Measurements from ENCODE around the gene CXXC1.
"Not testable (repeated sequence)": the region's sequence is repeated elsewhere in the genome, so short reads cannot be mapped to it uniquely, and the experiment has no call there.

CXXC1 gene

DNA sequence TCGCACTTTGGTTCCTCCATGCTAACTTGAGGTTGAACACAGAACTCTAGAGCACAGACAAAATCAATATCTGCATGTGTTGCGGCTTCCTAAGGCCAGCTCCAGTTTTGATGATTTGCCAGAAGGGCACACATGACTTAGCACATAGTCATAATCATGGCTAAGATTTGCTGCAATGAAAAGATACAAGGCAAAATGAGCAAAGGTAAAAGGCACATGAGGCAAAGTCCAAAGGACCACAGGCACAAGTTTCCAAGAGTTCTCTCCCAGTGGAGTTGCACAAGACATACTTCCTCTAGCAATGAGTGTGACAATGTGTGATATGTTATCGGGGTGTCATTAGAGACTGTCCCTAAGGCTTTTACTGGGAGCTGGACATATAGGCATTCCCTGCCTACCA, 24.2 kb upstream of the CXXC1 start:
- Histone ChIP-seq H3K9ac (ENCODE audit: low read length) (no peak overlapping the region), H3K27ac (ENCODE audit: low read depth, low read length) (no peak overlapping the region), H3K4me3 (ENCODE audit: low read depth in 1 of 2, low read length in 2 of 2) (no peak overlapping the region), H3K36me3 (ENCODE audit: insufficient read depth, low read length) (no peaks in the 10 kb centered on the region), H3K27me3 (ENCODE audit: control insufficient read depth in 1 of 2, insufficient read depth in 2 of 2, low read length in 2 of 2) (peaks cover 0 to 6% of the 10 kb centered on the region in 2 donors), H3K4me1 (ENCODE audit: insufficient read depth, low read length) (peaks cover 6% of the 10 kb centered on the region), H3K9me3 (ENCODE audit: low read length) (no peaks in the 10 kb centered on the region)

- H3K4me1 ChIP-seq (ENCODE audit: insufficient read depth, low read length): peaks cover 6% of the 10 kb centered on the region
- H3K27me3 ChIP-seq (ENCODE audit: control insufficient read depth in 1 of 2, insufficient read depth in 2 of 2, low read length in 2 of 2): no peaks in the 10 kb centered on the region
- no peak overlapping the region for H3K9ac ChIP-seq (ENCODE audit: low read length)
- no peak overlapping the region for H3K4me3 ChIP-seq (ENCODE audit: low read depth in 1 of 2, low read length in 2 of 2)
- no peaks in the 10 kb centered on the region for H3K36me3 ChIP-seq (ENCODE audit: insufficient read depth, low read length)
- no peaks in the 10 kb centered on the region for H3K9me3 ChIP-seq (ENCODE audit: low read length)
- H3K27ac ChIP-seq (ENCODE audit: low read depth, low read length): no peak overlapping the region
These were observed 22.6 kb upstream of the CXXC1 start for GRCh38 chr18:50310080-50310479.

GRCh38 chr18:50308851-50309250, 21.4 kb upstream of the CXXC1 start:
- H3K9me3 ChIP-seq (ENCODE audit: low read length); H3K27ac ChIP-seq (ENCODE audit: low read depth, low read length); H3K36me3 ChIP-seq (ENCODE audit: insufficient read depth, low read length); H3K9ac ChIP-seq (ENCODE audit: low read length); H3K4me1 ChIP-seq (ENCODE audit: insufficient read depth, low read length); H3K27me3 ChIP-seq (ENCODE audit: control insufficient read depth in 1 of 2, insufficient read depth in 2 of 2, low read length in 2 of 2); H3K4me3 ChIP-seq (ENCODE audit: low read depth in 1 of 2, low read length in 2 of 2): not testable (repeated sequence)

DNA sequence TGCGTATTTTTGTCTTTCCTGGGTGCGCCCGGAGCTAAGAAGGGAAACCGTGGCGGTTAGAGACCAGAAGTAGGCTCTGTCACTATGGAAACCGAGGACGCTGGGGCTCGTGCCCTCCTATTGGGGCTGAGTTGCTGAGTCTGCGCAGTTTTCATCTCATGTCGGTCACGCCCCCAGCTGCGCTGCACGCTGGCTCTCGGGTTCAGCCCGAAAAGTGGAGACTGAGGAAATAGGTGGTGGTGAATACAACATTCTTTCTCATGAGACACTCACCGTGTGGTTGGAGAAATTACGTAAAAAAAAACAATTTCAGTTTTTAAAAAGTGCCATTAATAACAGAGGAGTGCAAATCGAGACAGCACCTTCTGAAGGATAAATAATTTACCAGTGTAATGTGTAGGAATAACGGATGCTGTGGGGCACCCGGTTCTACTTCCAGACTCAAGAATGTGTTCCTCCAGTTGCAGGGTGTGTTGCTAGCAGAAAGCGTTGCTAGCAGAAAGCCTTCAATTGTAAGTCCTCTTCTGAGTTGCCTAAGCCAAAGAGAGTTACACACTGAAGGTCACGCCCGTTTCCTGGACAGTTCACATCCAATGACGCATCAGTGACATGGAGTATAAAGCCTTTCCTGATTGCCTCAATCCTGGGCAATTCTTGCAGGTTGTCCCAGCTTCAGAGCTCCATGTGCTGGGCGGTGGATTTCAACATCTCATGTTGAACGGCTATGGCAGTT, 20.4 kb upstream of the CXXC1 start:
- no peak overlapping the region for H3K9ac ChIP-seq (ENCODE audit: low read length)
- peak overlapping the region; percentile 37 to 61 for H3K4me3 ChIP-seq (ENCODE audit: low read depth in 1 of 2, low read length in 2 of 2)
- H3K4me1 ChIP-seq (ENCODE audit: insufficient read depth, low read length): peaks cover 6% of the 10 kb centered on the region
- no peaks in the 10 kb centered on the region for H3K36me3 ChIP-seq (ENCODE audit: insufficient read depth, low read length)
- no peak overlapping the region for H3K27ac ChIP-seq (ENCODE audit: low read depth, low read length)
- no peaks in the 10 kb centered on the region for H3K27me3 ChIP-seq (ENCODE audit: control insufficient read depth in 1 of 2, insufficient read depth in 2 of 2, low read length in 2 of 2)
- no peaks in the 10 kb centered on the region for H3K9me3 ChIP-seq (ENCODE audit: low read length)

DNA sequence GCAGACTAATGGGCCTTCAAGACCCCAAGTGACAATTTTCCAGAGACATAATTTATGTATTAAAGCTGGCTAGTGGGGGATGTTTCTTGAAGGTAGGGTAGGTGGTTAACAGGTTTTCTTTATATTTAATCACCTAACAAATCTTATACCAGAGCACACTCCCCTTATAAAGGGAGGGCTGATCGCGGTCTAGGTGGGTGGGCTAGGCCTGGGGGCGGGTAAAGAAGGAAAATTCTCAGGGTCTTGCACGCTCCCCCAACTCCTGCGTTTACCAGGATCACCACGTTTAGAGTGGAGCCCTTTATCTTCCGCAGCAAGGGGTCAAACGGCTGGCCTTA, 19.9 kb upstream of the CXXC1 start:
- Histone ChIP-seq H3K9ac (ENCODE audit: low read length) (no peak overlapping the region), H3K4me3 (ENCODE audit: low read depth in 1 of 2, low read length in 2 of 2) (peak overlapping the region; percentile 37 to 61), H3K9me3 (ENCODE audit: low read length) (no peaks in the 10 kb centered on the region), H3K27me3 (ENCODE audit: control insufficient read depth in 1 of 2, insufficient read depth in 2 of 2, low read length in 2 of 2) (no peaks in the 10 kb centered on the region), H3K4me1 (ENCODE audit: insufficient read depth, low read length) (peaks cover 6% of the 10 kb centered on the region), H3K36me3 (ENCODE audit: insufficient read depth, low read length) (no peaks in the 10 kb centered on the region), H3K27ac (ENCODE audit: low read depth, low read length) (no peak overlapping the region)

DNA sequence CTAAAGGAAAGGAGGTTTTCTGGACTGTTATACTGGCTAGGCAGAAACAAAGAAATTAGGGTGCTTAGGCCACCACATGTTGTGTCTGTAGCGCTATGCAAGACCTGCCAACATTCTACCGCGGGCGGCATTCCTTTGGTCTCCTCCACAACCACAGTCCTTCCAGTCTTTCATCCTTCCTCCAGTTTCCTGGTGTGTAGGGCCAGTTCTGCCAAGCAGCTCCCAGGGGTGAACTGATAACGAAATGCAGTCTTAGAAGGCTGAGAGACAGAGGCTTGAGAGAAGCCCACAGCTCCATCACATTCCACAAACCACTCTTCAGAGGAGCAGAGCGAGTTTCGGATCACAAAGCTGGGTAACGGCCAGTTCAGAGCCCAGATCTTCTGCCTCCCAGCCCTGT, 19.5 kb upstream of the CXXC1 start:
- no peak overlapping the region for H3K9ac ChIP-seq (ENCODE audit: low read length)
- no peaks in the 10 kb centered on the region for H3K36me3 ChIP-seq (ENCODE audit: insufficient read depth, low read length)
- H3K4me1 ChIP-seq (ENCODE audit: insufficient read depth, low read length): peaks cover 6% of the 10 kb centered on the region
- H3K27me3 ChIP-seq (ENCODE audit: control insufficient read depth in 1 of 2, insufficient read depth in 2 of 2, low read length in 2 of 2): no peaks in the 10 kb centered on the region
- H3K4me3 ChIP-seq (ENCODE audit: low read depth in 1 of 2, low read length in 2 of 2): peak overlapping the region in 1 of 2 donors; percentile 61
- no peaks in the 10 kb centered on the region for H3K9me3 ChIP-seq (ENCODE audit: low read length)
- H3K27ac ChIP-seq (ENCODE audit: low read depth, low read length): no peak overlapping the region

DNA sequence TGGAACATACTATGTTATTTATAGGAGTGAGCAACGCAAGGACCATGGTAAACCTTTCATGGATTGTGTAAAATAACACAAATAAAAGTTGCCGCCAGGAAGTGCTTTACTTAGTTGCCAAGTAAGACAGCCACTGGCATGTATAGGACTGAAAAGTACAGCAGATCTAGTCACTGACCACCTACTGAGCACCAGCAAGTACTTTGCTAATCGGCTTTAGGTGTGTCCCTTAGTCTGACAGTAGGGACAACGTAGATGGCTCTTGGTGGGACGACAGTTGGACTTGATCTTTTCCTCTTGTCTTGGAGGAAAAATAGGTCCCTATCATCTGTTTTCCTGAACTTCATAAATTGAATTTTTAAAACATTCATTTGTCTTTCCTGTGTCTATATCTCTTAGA, 13.6 kb upstream of the CXXC1 start:
- Histone ChIP-seq H3K27ac (ENCODE audit: low read depth, low read length) (no peak overlapping the region), H3K4me1 (ENCODE audit: insufficient read depth, low read length) (no peaks in the 10 kb centered on the region), H3K27me3 (ENCODE audit: control insufficient read depth in 1 of 2, insufficient read depth in 2 of 2, low read length in 2 of 2) (peaks cover 0 to 10% of the 10 kb centered on the region in 2 donors), H3K4me3 (ENCODE audit: low read depth in 1 of 2, low read length in 2 of 2) (no peak overlapping the region), H3K9me3 (ENCODE audit: low read length) (no peaks in the 10 kb centered on the region), H3K9ac (ENCODE audit: low read length) (no peak overlapping the region), H3K36me3 (ENCODE audit: insufficient read depth, low read length) (no peaks in the 10 kb centered on the region)

GRCh38 chr18:50299626-50300388, 12.3 kb upstream of the CXXC1 start:
- Histone ChIP-seq H3K27me3 (ENCODE audit: control insufficient read depth in 1 of 2, insufficient read depth in 2 of 2, low read length in 2 of 2) (peaks cover 0 to 10% of the 10 kb centered on the region in 2 donors), H3K27ac (ENCODE audit: low read depth, low read length) (no peak overlapping the region), H3K9me3 (ENCODE audit: low read length) (no peaks in the 10 kb centered on the region), H3K9ac (ENCODE audit: low read length) (no peak overlapping the region), H3K4me3 (ENCODE audit: low read depth in 1 of 2, low read length in 2 of 2) (no peak overlapping the region), H3K4me1 (ENCODE audit: insufficient read depth, low read length) (no peaks in the 10 kb centered on the region), H3K36me3 (ENCODE audit: insufficient read depth, low read length) (no peaks in the 10 kb centered on the region)

DNA sequence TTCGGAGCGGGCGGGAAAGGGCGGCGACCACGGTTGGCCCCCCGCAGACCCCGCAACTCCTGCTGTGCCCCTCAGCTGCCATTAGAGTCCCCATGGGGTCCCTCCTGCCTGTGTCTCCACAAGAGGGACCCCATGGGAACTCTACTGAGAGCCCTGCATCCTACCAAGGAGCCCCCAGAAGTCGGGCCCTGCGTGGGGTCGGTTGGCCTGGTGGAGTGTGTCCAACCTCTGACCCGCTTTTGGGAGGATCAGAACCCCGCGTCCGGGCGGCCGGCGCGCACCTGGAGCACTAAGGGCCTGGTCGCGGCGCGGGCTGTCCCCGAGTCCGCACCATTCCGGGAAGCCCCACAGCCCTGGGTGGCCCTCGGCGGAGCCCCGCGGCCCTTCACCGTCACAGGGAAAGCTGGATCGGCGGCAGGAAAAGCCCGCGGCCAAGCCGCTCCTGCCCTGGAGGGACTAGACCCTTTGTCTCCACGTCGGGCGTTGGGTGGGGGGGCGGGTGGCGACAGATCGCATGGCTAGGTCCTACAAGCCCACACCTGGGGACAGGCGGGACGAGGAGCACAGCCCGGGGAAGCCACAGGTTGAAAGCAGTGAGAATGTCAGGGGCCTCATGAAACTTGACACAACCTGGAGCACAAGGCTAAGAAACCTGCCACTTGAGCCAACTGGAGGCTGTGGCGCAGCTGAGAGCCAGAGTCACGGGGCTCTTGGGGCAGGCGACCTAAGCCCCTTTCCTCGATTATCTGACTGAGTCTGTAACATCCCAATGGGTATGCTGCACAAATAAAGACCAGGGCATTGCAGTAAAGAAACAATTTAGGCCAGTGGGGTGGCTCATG, 11.2 kb upstream of the CXXC1 start:
- H3K9ac ChIP-seq (ENCODE audit: low read length): no peak overlapping the region
- no peaks in the 10 kb centered on the region for H3K36me3 ChIP-seq (ENCODE audit: insufficient read depth, low read length)
- H3K4me3 ChIP-seq (ENCODE audit: low read depth in 1 of 2, low read length in 2 of 2): peak overlapping the region in 1 of 2 donors; percentile 84
- H3K4me1 ChIP-seq (ENCODE audit: insufficient read depth, low read length): no peaks in the 10 kb centered on the region
- peaks cover 0 to 10% of the 10 kb centered on the region in 2 donors for H3K27me3 ChIP-seq (ENCODE audit: control insufficient read depth in 1 of 2, insufficient read depth in 2 of 2, low read length in 2 of 2)
- no peak overlapping the region for H3K27ac ChIP-seq (ENCODE audit: low read depth, low read length)
- no peaks in the 10 kb centered on the region for H3K9me3 ChIP-seq (ENCODE audit: low read length)

DNA sequence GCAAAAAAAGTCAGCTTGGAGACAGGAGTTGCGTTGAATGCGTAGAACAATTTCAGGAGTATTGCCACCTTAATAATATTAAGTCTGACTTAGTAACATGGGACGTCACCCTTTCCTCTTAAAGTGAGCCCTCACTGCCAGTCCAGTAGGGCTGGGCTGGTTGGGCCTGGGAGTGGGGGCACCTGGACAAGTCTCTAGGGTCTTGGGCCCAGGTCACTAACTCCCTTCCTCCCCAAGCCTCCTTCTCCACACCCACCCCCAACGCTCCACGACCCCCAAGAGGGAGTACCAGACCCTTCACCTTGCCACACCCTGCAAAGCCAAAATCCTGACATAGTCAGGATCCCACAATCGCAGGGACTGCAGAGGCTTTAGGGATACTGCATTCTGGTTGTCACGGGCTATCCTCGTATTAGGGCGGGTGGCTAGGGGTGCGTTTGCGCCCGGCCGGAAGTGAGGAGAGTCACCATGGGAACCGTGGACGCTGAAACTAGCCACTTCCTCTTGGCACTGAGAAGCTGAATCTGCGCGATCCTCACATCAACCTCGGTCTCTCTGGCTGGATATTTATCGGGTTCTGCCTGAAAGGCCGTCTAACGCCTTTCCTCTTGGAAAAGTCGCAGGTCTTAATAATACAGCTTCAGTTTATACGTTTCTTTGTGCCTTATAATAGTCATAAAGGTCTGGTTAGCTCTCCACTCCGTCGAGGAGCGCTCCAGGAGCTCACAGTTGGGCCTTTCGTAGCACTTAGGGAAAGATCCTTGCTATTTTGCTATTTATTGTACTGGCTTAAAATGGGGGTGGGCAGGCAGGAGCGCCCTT, 10.3 kb upstream of the CXXC1 start:
- Histone ChIP-seq H3K4me1 (ENCODE audit: insufficient read depth, low read length) (no peaks in the 10 kb centered on the region), H3K27ac (ENCODE audit: low read depth, low read length) (no peak overlapping the region), H3K27me3 (ENCODE audit: control insufficient read depth in 1 of 2, insufficient read depth in 2 of 2, low read length in 2 of 2) (peaks cover 0 to 10% of the 10 kb centered on the region in 2 donors), H3K9me3 (ENCODE audit: low read length) (no peaks in the 10 kb centered on the region), H3K4me3 (ENCODE audit: low read depth in 1 of 2, low read length in 2 of 2) (peak overlapping the region in 1 of 2 donors; percentile 84), H3K36me3 (ENCODE audit: insufficient read depth, low read length) (no peaks in the 10 kb centered on the region), H3K9ac (ENCODE audit: low read length) (no peak overlapping the region)

- Histone ChIP-seq H3K4me3 (ENCODE audit: low read depth in 1 of 2, low read length in 2 of 2) (no peak overlapping the region), H3K36me3 (ENCODE audit: insufficient read depth, low read length) (no peaks in the 10 kb centered on the region), H3K9me3 (ENCODE audit: low read length) (no peaks in the 10 kb centered on the region), H3K27me3 (ENCODE audit: control insufficient read depth in 1 of 2, insufficient read depth in 2 of 2, low read length in 2 of 2) (no peaks in the 10 kb centered on the region), H3K27ac (ENCODE audit: low read depth, low read length) (no peak overlapping the region), H3K4me1 (ENCODE audit: insufficient read depth, low read length) (no peaks in the 10 kb centered on the region), H3K9ac (ENCODE audit: low read length) (no peak overlapping the region)
These were observed 5.5 kb upstream of the CXXC1 start for GRCh38 chr18:50293039-50293438.

Data from muscle layer of colon (tissue), 2 donors.